Activated T-helper 2 cell treated with anti-CD3 and anti-CD28 coated beads, Interferon-gamma antibody, Interleukin-2, Interleukin-4, amounts not matched to agents 10 μg/mL and 5 μg/mL and 100 μg/mL, durations not matched to agents 14 hours and 24 hours and 36 hours (primary cell): Measurements from ENCODE around the gene TXNDC16. TPM values are rescaled to one million over a fixed set of nuclear protein-coding genes. Genes with fewer than 3 reads are reported as not detected.
"Not testable (repeated sequence)": the region's sequence is repeated elsewhere in the genome, so short reads cannot be mapped to it uniquely, and the experiment has no call there.

Experiments
- DNase-seq: peaks from one replicate; pipeline ENCODE4 v3.0.0; 2021; ENCODE audit warnings: low spot score
- H3K27ac Mint-ChIP-seq: one replicate; pipeline ENCODE4 v1.8.0; 2021; ENCODE audit warnings: mixed read lengths
- H3K27me3 Mint-ChIP-seq: one replicate; pipeline ENCODE4 v1.8.0; 2021; ENCODE audit warnings: low read depth, mixed read lengths
- H3K36me3 Mint-ChIP-seq: one replicate; pipeline ENCODE4 v1.8.0; 2021; ENCODE audit warnings: low read depth, mixed read lengths
- H3K4me1 Mint-ChIP-seq: one replicate; pipeline ENCODE4 v1.8.0; 2021; ENCODE audit warnings: low read depth, mixed read lengths
- H3K4me3 Mint-ChIP-seq: one replicate; pipeline ENCODE4 v1.8.0; 2021; ENCODE audit warnings: low read depth, mild to moderate bottlenecking, moderate library complexity, mixed read lengths
- H3K9me3 Mint-ChIP-seq: one replicate; pipeline ENCODE4 v1.8.0; 2021; ENCODE audit warnings: mixed read lengths
- intact Hi-C: fragments of 100-400 bp; cut with micrococcal nuclease; formaldehyde crosslinking; loops from one replicate; pipeline ENCODE4 v1.15.1; 2023
- total RNA-seq: library from RNA; stranded (reverse); gene quantifications from 2 replicates; pipeline ENCODE4 v1.2.3, GENCODE V29; 2022

TXNDC16 gene
- 4.7 and 5.2 TPM in 2 replicates for total RNA-seq

- Mint-ChIP-seq H3K4me1 (peaks cover 24% of the 10 kb centered on the region), H3K9me3 (no peaks in the 10 kb centered on the region), H3K36me3 (no peaks in the 10 kb centered on the region), H3K27me3 (peaks cover 28% of the 10 kb centered on the region), H3K4me3 (peak within 1 kb of the TSS; percentile 90), H3K27ac (peak within 1 kb of the TSS; percentile 77)
- DNase-seq, result peak; percentile 99
- intact Hi-C loops, result loop anchor here (1.0 to 10.0 kb wide), 10 partner anchors 22 to 900 kb away; partner anchors contain the start of genes DDHD1 and GNPNAT1
Measured at GRCh38 chr14:52552063-52552988, at the start of gene TXNDC16, which contains the start of gene GPR137C. TSS of gene TXNDC16 (minus strand) at chr14:52552505. CDS start at chr14:52543557, 8,948 bp downstream. TSS of gene GPR137C (plus strand) at chr14:52552836. CDS start at chr14:52553148, 312 bp downstream.

- Mint-ChIP-seq H3K4me3 (no peak overlapping the region), H3K27me3 (peaks cover 30% of the 10 kb centered on the region), H3K4me1 (peaks cover 3% of the 10 kb centered on the region), H3K9me3 (peaks cover 5% of the 10 kb centered on the region), H3K27ac (no peak overlapping the region), H3K36me3 (no peaks in the 10 kb centered on the region)
- intact Hi-C loops, result no loop called here
- DNase-seq, result no peak
Measured at GRCh38 chr14:52599974-52600373, 47.7 kb upstream of the TXNDC16 start.

- intact Hi-C loops, result no loop called here
Measured at GRCh38 chr14:52598568-52598967, 46.3 kb upstream of the TXNDC16 start.

GRCh38 chr14:52596861-52597260, 44.6 kb upstream of the TXNDC16 start:
- DNase-seq, result no peak
- no peak overlapping the region for H3K27ac Mint-ChIP-seq
- H3K4me1 Mint-ChIP-seq, result no peaks in the 10 kb centered on the region
- intact Hi-C loops, result no loop called here
- H3K36me3 Mint-ChIP-seq, result no peaks in the 10 kb centered on the region
- peaks cover 9% of the 10 kb centered on the region for H3K9me3 Mint-ChIP-seq
- no peak overlapping the region for H3K4me3 Mint-ChIP-seq
- peaks cover 36% of the 10 kb centered on the region for H3K27me3 Mint-ChIP-seq

More at GRCh38 chr14:52598568-52598967, 46.3 kb upstream of the TXNDC16 start:
- Mint-ChIP-seq H3K27ac (no peak overlapping the region), H3K9me3 (peaks cover 5% of the 10 kb centered on the region), H3K4me1 (peaks cover 3% of the 10 kb centered on the region), H3K36me3 (no peaks in the 10 kb centered on the region), H3K4me3 (no peak overlapping the region), H3K27me3 (peaks cover 34% of the 10 kb centered on the region)
- DNase-seq, result no peak

- DNase-seq, result no peak
- no peaks in the 10 kb centered on the region for H3K4me1 Mint-ChIP-seq
- intact Hi-C loops, result no loop called here
- H3K36me3 Mint-ChIP-seq, result no peaks in the 10 kb centered on the region
- no peak overlapping the region for H3K4me3 Mint-ChIP-seq
- peaks cover 9% of the 10 kb centered on the region for H3K9me3 Mint-ChIP-seq
- no peak overlapping the region for H3K27ac Mint-ChIP-seq
- peaks cover 36% of the 10 kb centered on the region for H3K27me3 Mint-ChIP-seq
Measured at GRCh38 chr14:52596320-52596719, 44.0 kb upstream of the TXNDC16 start.

- Mint-ChIP-seq H3K36me3 (no peaks in the 10 kb centered on the region), H3K27me3 (peaks cover 30% of the 10 kb centered on the region), H3K27ac (no peak overlapping the region), H3K4me3 (no peak overlapping the region), H3K9me3 (peaks cover 6% of the 10 kb centered on the region), H3K4me1 (no peaks in the 10 kb centered on the region)
- no peak for DNase-seq
- intact Hi-C loops, result no loop called here
Measured at GRCh38 chr14:52590318-52590717, 38.0 kb upstream of the TXNDC16 start.

- no peak for DNase-seq
- H3K36me3 Mint-ChIP-seq, result no peaks in the 10 kb centered on the region
- intact Hi-C loops, result no loop called here
- H3K27ac Mint-ChIP-seq, result no peak overlapping the region
- no peaks in the 10 kb centered on the region for H3K4me1 Mint-ChIP-seq
- no peak overlapping the region for H3K4me3 Mint-ChIP-seq
- peaks cover 30% of the 10 kb centered on the region for H3K27me3 Mint-ChIP-seq
- peaks cover 4% of the 10 kb centered on the region for H3K9me3 Mint-ChIP-seq
Measured at GRCh38 chr14:52589646-52590045, 37.3 kb upstream of the TXNDC16 start.

- intact Hi-C loops, result no loop called here
- H3K36me3 Mint-ChIP-seq, result no peaks in the 10 kb centered on the region
- no peak for DNase-seq
- no peak overlapping the region for H3K27ac Mint-ChIP-seq
- H3K9me3 Mint-ChIP-seq, result no peaks in the 10 kb centered on the region
- no peaks in the 10 kb centered on the region for H3K4me1 Mint-ChIP-seq
- H3K4me3 Mint-ChIP-seq, result no peak overlapping the region
- H3K27me3 Mint-ChIP-seq, result peaks cover 19% of the 10 kb centered on the region
Measured at GRCh38 chr14:52583544-52583943, 31.2 kb upstream of the TXNDC16 start.

GRCh38 chr14:52575858-52576257, 23.6 kb upstream of the TXNDC16 start:
- H3K4me1 Mint-ChIP-seq, result no peaks in the 10 kb centered on the region
- intact Hi-C loops, result no loop called here
- peaks cover 2% of the 10 kb centered on the region for H3K27me3 Mint-ChIP-seq
- DNase-seq, result no peak
- peaks cover 25% of the 10 kb centered on the region for H3K9me3 Mint-ChIP-seq
- no peak overlapping the region for H3K4me3 Mint-ChIP-seq
- H3K27ac Mint-ChIP-seq, result no peak overlapping the region
- no peaks in the 10 kb centered on the region for H3K36me3 Mint-ChIP-seq

GRCh38 chr14:52568454-52568853, 16.1 kb upstream of the TXNDC16 start:
- DNase-seq, H3K27ac Mint-ChIP-seq, H3K36me3 Mint-ChIP-seq, intact Hi-C loops, H3K4me1 Mint-ChIP-seq, H3K4me3 Mint-ChIP-seq: not testable (repeated sequence)
- peaks cover 36% of the 10 kb centered on the region for H3K9me3 Mint-ChIP-seq
- peaks cover 19% of the 10 kb centered on the region for H3K27me3 Mint-ChIP-seq

GRCh38 chr14:52563120-52563519, 10.8 kb upstream of the TXNDC16 start:
- no peaks in the 10 kb centered on the region for H3K9me3 Mint-ChIP-seq
- H3K36me3 Mint-ChIP-seq, result no peaks in the 10 kb centered on the region
- no peak overlapping the region for H3K27ac Mint-ChIP-seq
- no peak overlapping the region for H3K4me3 Mint-ChIP-seq
- peaks cover 42% of the 10 kb centered on the region for H3K27me3 Mint-ChIP-seq
- intact Hi-C loops, result no loop called here
- no peaks in the 10 kb centered on the region for H3K4me1 Mint-ChIP-seq
- DNase-seq, result no peak

- Mint-ChIP-seq H3K4me1 (peaks cover 3% of the 10 kb centered on the region), H3K36me3 (no peaks in the 10 kb centered on the region), H3K27ac (no peak overlapping the region), H3K4me3 (no peak overlapping the region), H3K9me3 (no peaks in the 10 kb centered on the region), H3K27me3 (peaks cover 61% of the 10 kb centered on the region)
- intact Hi-C loops, result loop anchor here (10.0 kb wide), 1 partner anchor 76 kb away; no protein-coding TSS in a partner anchor
- DNase-seq, result no peak
Measured at GRCh38 chr14:52558688-52559087, 6.4 kb upstream of the TXNDC16 start.
